NB4 (cell line): Measurements from ENCODE around the gene ZNF81.
"Not testable (repeated sequence)": the region's sequence is repeated elsewhere in the genome, so short reads cannot be mapped to it uniquely, and the experiment has no call there.

Experiments used
- DNase-seq: peaks from one replicate; pipeline ENCODE4 v3.0.0; 2010; ENCODE audit warnings: low read depth
- H3K4me3 ChIP-seq: one replicate; pipeline ENCODE4 v1.5.1; 2011; ENCODE audit warnings: mild to moderate bottlenecking, low read depth, low read length, moderate library complexity
- CTCF ChIP-seq: IDR thresholded peaks from one replicate; pipeline ENCODE4 v1.5.1; 2012; ENCODE audit warnings: low read depth, low read length
- MAX ChIP-seq: IDR thresholded peaks from 2 replicates; pipeline ENCODE4 v1.6.1; 2011; ENCODE audit warnings: low read depth, low read length
- MYC ChIP-seq: IDR thresholded peaks from 2 replicates; pipeline ENCODE4 v1.6.1; 2011; ENCODE audit warnings: low read depth, low read length
- POLR2A ChIP-seq: IDR thresholded peaks from 2 replicates; pipeline ENCODE4 v1.6.1; 2011; ENCODE audit warnings: mild to moderate bottlenecking; ENCODE audit not compliant: insufficient read length; ENCODE audit errors: extremely low read depth

The ZNF81 gene

GRCh38 chrX:47936940-47937317, 100.2 kb downstream of the ZNF81 start:
- no peak for TF ChIP-seq POLR2A
- no peak for TF ChIP-seq CTCF
- no peak for TF ChIP-seq MYC
- no peak for TF ChIP-seq MAX
- DNase-seq, result no peak
- no peak overlapping the region for H3K4me3 ChIP-seq

GRCh38 chrX:47940448-47940847, 103.7 kb downstream of the ZNF81 start:
- no peak for TF ChIP-seq POLR2A
- no peak for TF ChIP-seq CTCF
- no peak for TF ChIP-seq MAX
- TF ChIP-seq MYC, result no peak
- no peak overlapping the region for H3K4me3 ChIP-seq
- no peak for DNase-seq

- TF ChIP-seq CTCF (no peak), POLR2A (no peak), MYC (no peak), MAX (no peak)
- no peak for DNase-seq
- H3K4me3 ChIP-seq, result no peak overlapping the region
Observed at GRCh38 chrX:47941423-47941822, 104.7 kb downstream of the ZNF81 start.

GRCh38 chrX:47955295-47955694, 118.6 kb downstream of the ZNF81 start:
- not testable (repeated sequence) for DNase-seq, H3K4me3 ChIP-seq

- TF ChIP-seq POLR2A (no peak), MYC (no peak), MAX (no peak), CTCF (no peak)
Observed at GRCh38 chrX:47956016-47956415, 119.3 kb downstream of the ZNF81 start.

GRCh38 chrX:47958206-47958605, 121.5 kb downstream of the ZNF81 start:
- H3K4me3 ChIP-seq, DNase-seq: not testable (repeated sequence)

More at GRCh38 chrX:47956016-47956415, 119.3 kb downstream of the ZNF81 start:
- no peak overlapping the region for H3K4me3 ChIP-seq
- DNase-seq, result no peak

GRCh38 chrX:47958761-47959342, 122.2 kb downstream of the ZNF81 start:
- peak; percentile 34 for DNase-seq
- TF ChIP-seq MYC, result no peak
- peak; percentile 17 for TF ChIP-seq CTCF

More at GRCh38 chrX:47958761-47959342, 122.2 kb downstream of the ZNF81 start:
- no peak overlapping the region for H3K4me3 ChIP-seq
